Skeletal muscle cell (primary cell): ENCODE data around the gene VGLL2.

Source experiments
- DNase-seq: peaks from one replicate; pipeline ENCODE4 v3.0.0-alpha.2; 2010; ENCODE audit warnings: low read depth
- H3K4me3 ChIP-seq: 2 replicates; pipeline ENCODE4 v1.5.1; 2011; ENCODE audit warnings: low read depth, mild to moderate bottlenecking, control low read depth, low read length, moderate library complexity

The VGLL2 gene

DNA sequence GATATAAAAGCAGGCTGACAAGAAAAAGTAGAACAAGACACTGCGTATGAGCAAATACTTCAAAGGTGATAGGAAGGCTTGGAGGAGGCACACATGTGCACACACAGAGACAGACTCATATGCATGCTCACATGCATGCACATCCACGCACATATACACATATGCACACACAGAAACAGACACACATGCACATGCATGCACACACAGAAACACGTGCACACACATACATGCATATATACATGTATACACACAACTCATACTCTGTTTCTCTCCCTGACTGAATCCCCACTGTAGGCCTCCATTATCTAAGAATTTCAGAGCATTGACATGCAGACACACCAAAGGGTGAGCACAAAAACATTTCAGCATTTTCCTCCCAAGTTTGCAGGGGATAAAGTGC, 43.7 kb downstream of the VGLL2 start:
- DNase-seq: no peak

DNA sequence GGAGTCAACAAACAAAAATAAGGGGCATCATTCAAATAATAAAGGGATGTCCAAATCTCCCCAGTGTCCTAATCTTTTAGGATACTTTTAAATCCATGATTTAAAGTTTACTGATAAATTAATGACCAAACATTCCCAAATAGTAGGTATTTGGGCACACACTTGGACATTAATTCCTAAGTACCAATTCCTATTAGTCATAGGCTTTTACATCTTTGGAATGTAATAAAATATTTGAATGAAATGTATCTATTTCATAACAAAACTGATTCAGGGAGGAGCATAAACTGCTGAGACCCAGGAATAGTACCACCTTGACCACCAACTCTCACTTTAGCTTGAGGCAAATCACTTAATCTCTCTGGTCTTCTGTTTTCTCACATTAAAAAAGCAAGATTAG, 44.3 kb downstream of the VGLL2 start:
- H3K4me3 ChIP-seq: no peak overlapping the region
- DNase-seq: no peak

More for the DNA sequence above, 43.7 kb downstream of the VGLL2 start:
- H3K4me3 ChIP-seq: no peak overlapping the region

DNA sequence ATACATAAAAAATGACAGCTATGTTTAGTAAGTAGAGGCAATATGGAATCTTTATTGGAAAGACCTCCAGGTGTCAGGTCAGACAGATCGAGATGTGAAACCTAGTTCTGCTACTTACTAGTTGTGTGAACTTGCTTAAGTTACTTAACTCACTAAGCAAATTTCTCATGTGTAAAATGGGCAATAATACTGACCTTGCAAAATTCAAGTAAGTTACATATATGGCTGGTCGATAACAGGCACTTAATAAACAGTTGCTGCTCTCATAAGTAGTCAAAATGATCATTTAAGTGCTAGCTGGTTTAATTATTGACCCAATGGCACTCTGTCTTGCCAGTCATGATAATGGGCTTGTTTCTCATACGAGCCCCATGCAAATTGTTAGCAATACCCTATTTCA, 46.0 kb downstream of the VGLL2 start:
- no peak overlapping the region for H3K4me3 ChIP-seq
- no peak for DNase-seq

DNA sequence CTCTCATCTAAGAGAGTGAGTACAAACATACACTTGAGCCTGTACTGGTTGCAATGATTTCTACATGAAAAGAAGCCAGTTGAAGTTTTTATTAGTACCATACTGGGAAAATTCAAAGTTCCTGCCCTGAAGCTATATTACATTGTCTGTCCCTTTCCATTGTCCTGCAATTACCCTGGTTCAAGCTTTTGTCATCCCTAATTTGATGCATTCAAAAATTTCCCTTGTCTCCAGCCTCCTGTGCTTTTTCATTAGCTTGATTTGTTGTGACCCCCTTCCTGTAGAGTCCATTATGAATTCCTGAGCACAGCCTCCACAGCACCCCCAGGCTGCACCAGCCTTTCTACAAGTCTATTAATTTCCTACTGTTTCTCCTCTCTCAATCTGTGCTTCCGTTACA, 46.4 kb downstream of the VGLL2 start:
- DNase-seq: no peak
- H3K4me3 ChIP-seq: no peak overlapping the region

DNA sequence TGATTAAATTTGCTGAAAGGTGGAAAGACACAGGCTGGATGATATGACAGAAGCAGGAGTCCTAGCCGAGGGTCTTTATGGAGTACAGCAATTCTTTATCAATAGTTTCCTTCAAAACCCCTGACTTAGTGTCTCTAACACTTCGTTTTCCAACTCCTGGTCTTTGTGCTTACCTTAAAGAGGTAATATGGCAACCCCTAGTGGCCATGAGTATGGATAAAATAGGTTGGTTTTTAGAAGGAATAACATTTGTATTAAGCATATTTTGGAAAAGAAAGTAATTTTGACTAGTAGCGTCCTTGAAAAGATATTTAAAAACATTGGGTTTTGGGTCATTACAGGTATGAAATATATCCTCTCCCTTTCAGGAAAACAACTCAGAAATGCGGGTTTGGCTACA, 51.9 kb downstream of the VGLL2 start:
- DNase-seq: no peak
- no peak overlapping the region for H3K4me3 ChIP-seq
